H9 (cell line): Measurements from ENCODE around the gene CDK14. TPM values are rescaled to one million over a fixed set of nuclear protein-coding genes. Genes with fewer than 3 reads are reported as not detected.
A peak's percentile ranks its signal among the peaks of the same experiment; 100 is the strongest.

Experiments used
- DNase-seq: peaks from one replicate; pipeline ENCODE4 v3.0.0-alpha.2; 2017
- H2AFZ ChIP-seq: one replicate; pipeline ENCODE4 v1.6.1; 2013; ENCODE audit warnings: mild to moderate bottlenecking, low read length, control low read depth, moderate library complexity
- H2AK5ac ChIP-seq: 2 replicates; pipeline ENCODE4 v1.6.1; 2013; ENCODE audit warnings: low read length, control low read depth, mixed read lengths; ENCODE audit not compliant: insufficient read length
- H2BK120ac ChIP-seq: one replicate; pipeline ENCODE4 v1.6.1; 2013; ENCODE audit warnings: low read depth, mild to moderate bottlenecking, low read length, control low read depth, inconsistent platforms; ENCODE audit not compliant: poor library complexity, severe bottlenecking
- H2BK12ac ChIP-seq: 2 replicates; pipeline ENCODE4 v1.6.1; 2013; ENCODE audit warnings: low read length, control low read depth, mixed read lengths, low read depth; ENCODE audit not compliant: insufficient read length
- H2BK15ac ChIP-seq: 2 replicates; pipeline ENCODE4 v1.6.1; 2013; ENCODE audit warnings: low read depth, low read length, control low read depth
- H2BK20ac ChIP-seq: one replicate; pipeline ENCODE4 v1.6.1; 2013; ENCODE audit warnings: low read depth, mild to moderate bottlenecking, low read length, control low read depth, inconsistent platforms; ENCODE audit not compliant: poor library complexity, severe bottlenecking
- H2BK5ac ChIP-seq: 2 replicates; pipeline ENCODE4 v1.6.1; 2013; ENCODE audit warnings: low read length, control low read depth, mixed read lengths; ENCODE audit not compliant: insufficient read length
- H3K14ac ChIP-seq: 2 replicates; pipeline ENCODE4 v1.6.1; 2013; ENCODE audit warnings: low read length, control low read depth; ENCODE audit not compliant: insufficient read depth
- H3K18ac ChIP-seq: 2 replicates; pipeline ENCODE4 v1.6.1; 2013; ENCODE audit warnings: low read depth, mild to moderate bottlenecking, mixed read lengths, low read length, control low read depth; ENCODE audit not compliant: insufficient read length
- H3K23ac ChIP-seq: 2 replicates; pipeline ENCODE4 v1.6.1; 2013; ENCODE audit warnings: low read length, control low read depth, mixed read lengths, low read depth; ENCODE audit not compliant: insufficient read length
- H3K23me2 ChIP-seq: 2 replicates; pipeline ENCODE4 v1.6.1; 2013; ENCODE audit warnings: low read depth, mild to moderate bottlenecking, mixed read lengths, low read length, control low read depth; ENCODE audit not compliant: insufficient read length, poor library complexity, severe bottlenecking
- H3K27ac ChIP-seq: 2 replicates; pipeline ENCODE4 v1.5.1; 2013; ENCODE audit warnings: low read length, control low read depth, mixed read lengths, low read depth; ENCODE audit not compliant: insufficient read length
- H3K27me3 ChIP-seq: 2 replicates; pipeline ENCODE4 v1.6.1; 2013; ENCODE audit warnings: low read length, control low read depth, inconsistent platforms; ENCODE audit not compliant: insufficient read depth
- H3K4ac ChIP-seq: 2 replicates; pipeline ENCODE4 v1.6.1; 2013; ENCODE audit warnings: low read depth, mild to moderate bottlenecking, control low read depth, inconsistent platforms, low read length, moderate library complexity
- H3K4me1 ChIP-seq: 2 replicates; pipeline ENCODE4 v1.6.1; 2013; ENCODE audit warnings: low read length, control low read depth, inconsistent platforms; ENCODE audit not compliant: insufficient read depth
- H3K4me2 ChIP-seq: 2 replicates; pipeline ENCODE4 v1.6.1; 2013; ENCODE audit warnings: low read length, control low read depth, mixed read lengths; ENCODE audit not compliant: insufficient read length, insufficient read depth
- H3K56ac ChIP-seq: 2 replicates; pipeline ENCODE4 v1.6.1; 2013; ENCODE audit warnings: low read depth, mild to moderate bottlenecking, mixed read lengths, low read length, control low read depth; ENCODE audit not compliant: insufficient read length
- H3K79me1 ChIP-seq: 2 replicates; pipeline ENCODE4 v1.6.1; 2013; ENCODE audit warnings: low read depth, mild to moderate bottlenecking, moderate library complexity, low read length, control low read depth, inconsistent platforms; ENCODE audit not compliant: insufficient read depth, poor library complexity, severe bottlenecking
- H3K79me2 ChIP-seq: 2 replicates; pipeline ENCODE4 v1.6.1; 2013; ENCODE audit warnings: low read length, control low read depth, inconsistent platforms; ENCODE audit not compliant: insufficient read depth
- H3K9ac ChIP-seq: 2 replicates; pipeline ENCODE4 v1.6.1; 2013; ENCODE audit warnings: low read length, control low read depth, mixed read lengths; ENCODE audit not compliant: insufficient read length; ENCODE audit errors: extremely low read depth
- H3K9me3 ChIP-seq: one replicate; pipeline ENCODE4 v1.6.1; 2013; ENCODE audit warnings: low read depth, low read length, inconsistent platforms; ENCODE audit not compliant: control insufficient read depth
- H3T11ph ChIP-seq: one replicate; pipeline ENCODE4 v1.6.1; 2013; ENCODE audit warnings: mild to moderate bottlenecking, low read length, control low read depth, inconsistent platforms
- H4K20me1 ChIP-seq: one replicate; pipeline ENCODE4 v1.6.1; 2013; ENCODE audit not compliant: control insufficient read depth, insufficient read length, insufficient read depth
- H4K5ac ChIP-seq: 2 replicates; pipeline ENCODE4 v1.6.1; 2013; ENCODE audit warnings: low read depth, mild to moderate bottlenecking, mixed read lengths, low read length, control low read depth; ENCODE audit not compliant: insufficient read length
- H4K8ac ChIP-seq: replicated peaks from 2 replicates; pipeline ENCODE4 v1.6.1; 2013; ENCODE audit warnings: low read length, control low read depth, mixed read lengths, low read depth; ENCODE audit not compliant: insufficient read length
- H4K91ac ChIP-seq: 2 replicates; pipeline ENCODE4 v1.6.1; 2013; ENCODE audit warnings: low read depth, mild to moderate bottlenecking, moderate library complexity, mixed read lengths, low read length, control low read depth; ENCODE audit not compliant: insufficient read length
- H3K27ac Mint-ChIP-seq, 3 experiments: 2 replicates in 2 of 3; 3 replicates in 1 of 3; pipeline ENCODE4 v1.8.0; 2020 to 2021; ENCODE audit warnings: mixed read lengths in 3 of 3, mild to moderate bottlenecking in 1 of 3, moderate library complexity in 1 of 3
- H3K27me3 Mint-ChIP-seq: 2 replicates; pipeline ENCODE4 v1.8.0; 2021; ENCODE audit warnings: low read depth, mild to moderate bottlenecking, moderate library complexity, mixed read lengths
- H3K36me3 Mint-ChIP-seq, 3 experiments: 2 replicates in 2 of 3; 3 replicates in 1 of 3; pipeline ENCODE4 v1.8.0; 2020 to 2021; ENCODE audit warnings: low read depth in 3 of 3, mixed read lengths in 3 of 3; ENCODE audit not compliant: insufficient read depth in 1 of 3
- H3K4me1 Mint-ChIP-seq, 2 experiments: 2 replicates each; pipeline ENCODE4 v1.8.0; 2020; ENCODE audit warnings: mixed read lengths in 2 of 2
- H3K4me3 Mint-ChIP-seq, 2 experiments: 2 replicates in 1 of 2; 3 replicates in 1 of 2; pipeline ENCODE4 v1.8.0; 2020 to 2021; ENCODE audit warnings: mild to moderate bottlenecking in 2 of 2, mixed read lengths in 2 of 2, moderate library complexity in 1 of 2
- H3K9me3 Mint-ChIP-seq, 2 experiments: 2 replicates in 1 of 2; 3 replicates in 1 of 2; pipeline ENCODE4 v1.8.0; 2020; ENCODE audit warnings: mild to moderate bottlenecking in 2 of 2, mixed read lengths in 2 of 2, moderate library complexity in 1 of 2
- CTCF ChIP-seq: fragments of 200-600 bp; sonication (generic); conservative IDR thresholded peaks from 3 replicates; pipeline ENCODE4 v1.8.0; 2021; ENCODE audit warnings: antibody characterized with exemption, mild to moderate bottlenecking
- WGBS: extraction: QIAGEN DNeasy Blood & Tissue Kit; methylation state at CpG from one replicate; pipeline ENCODE4 v1.1.7; 2013; ENCODE audit warnings: missing lambda C conversion rate, low lambda C conversion rate, mixed read lengths; ENCODE audit not compliant: insufficient read length; ENCODE audit errors: extremely low coverage; 5-methylcytosine and 5-hydroxymethylcytosine counted together
- total RNA-seq: library from RNA; stranded (reverse); gene quantifications from 2 replicates; pipeline ENCODE4 v1.2.1, GENCODE V29; 2021

Gene CDK14
- total RNA-seq, 1 experiment from 2014 or later, result 23.9 TPM

DNA sequence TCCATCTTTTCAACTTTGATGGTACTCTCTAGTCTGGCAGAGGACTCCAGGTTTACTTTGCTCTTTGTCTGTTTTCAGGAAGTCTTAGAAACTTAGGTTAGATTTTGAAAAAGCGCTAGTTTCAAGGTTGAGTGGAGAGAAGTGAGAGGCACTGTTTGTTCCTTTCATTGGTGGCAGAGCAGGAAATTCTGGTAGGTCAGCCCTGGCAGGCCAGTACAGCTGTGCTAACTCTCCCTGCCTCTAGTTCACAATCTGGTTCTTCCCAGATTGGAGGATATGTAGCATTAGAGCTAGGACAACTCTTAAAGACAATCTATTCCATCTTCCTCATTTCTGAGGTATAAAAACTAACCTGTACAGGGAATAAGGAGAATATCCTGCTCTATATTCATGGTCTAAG is 507.2 kb downstream of the CDK14 start:
- H2BK12ac ChIP-seq, result no peak overlapping the region
- Mint-ChIP-seq H3K27ac (peak overlapping the region in 1 of 3 experiments; percentile 26; a peak in 1 of 7 replicates), H3K27me3 (no peaks in the 10 kb centered on the region), H3K4me1 (no peaks in the 10 kb centered on the region), H3K36me3 (no peaks in the 10 kb centered on the region), H3K4me3 (no peak overlapping the region), H3K9me3 (no peaks in the 10 kb centered on the region)
- no peak overlapping the region for H3K4me2 ChIP-seq
- H3K56ac ChIP-seq, result no peak overlapping the region
- TF ChIP-seq CTCF, result no peak
- no peak overlapping the region for H2BK15ac ChIP-seq
- H3K9ac ChIP-seq, result no peak overlapping the region
- no peak overlapping the region for H2BK20ac ChIP-seq
- no peak overlapping the region for H2BK5ac ChIP-seq
- H3K14ac ChIP-seq, result no peak overlapping the region
- no peak overlapping the region for H3T11ph ChIP-seq
- WGBS, result no CpG with 5 or more reads among the region's 1 CpG
- H2AK5ac ChIP-seq, result no peak overlapping the region
- no peak overlapping the region for H4K5ac ChIP-seq
- H3K23me2 ChIP-seq, result no peaks in the 10 kb centered on the region
- no peak overlapping the region for H3K4ac ChIP-seq
- H4K91ac ChIP-seq, result no peak overlapping the region
- H3K18ac ChIP-seq, result no peak overlapping the region
- no peak for DNase-seq
- no peaks in the 10 kb centered on the region for H3K27me3 ChIP-seq
- H4K8ac ChIP-seq, result no peak overlapping the region
- no peak overlapping the region for H3K27ac ChIP-seq
- H2AFZ ChIP-seq, result no peak overlapping the region
- H4K20me1 ChIP-seq, result no peaks in the 10 kb centered on the region
- no peaks in the 10 kb centered on the region for H3K9me3 ChIP-seq
- no peak overlapping the region for H2BK120ac ChIP-seq
- no peaks in the 10 kb centered on the region for H3K79me2 ChIP-seq
- no peaks in the 10 kb centered on the region for H3K4me1 ChIP-seq
- H3K79me1 ChIP-seq, result no peaks in the 10 kb centered on the region
- H3K23ac ChIP-seq, result no peak overlapping the region
